ENCODE data around the gene FOXD4L5.
"Not testable (repeated sequence)": the region's sequence is repeated elsewhere in the genome, so short reads cannot be mapped to it uniquely, and the experiment has no call there.

FOXD4L5 gene

DNA sequence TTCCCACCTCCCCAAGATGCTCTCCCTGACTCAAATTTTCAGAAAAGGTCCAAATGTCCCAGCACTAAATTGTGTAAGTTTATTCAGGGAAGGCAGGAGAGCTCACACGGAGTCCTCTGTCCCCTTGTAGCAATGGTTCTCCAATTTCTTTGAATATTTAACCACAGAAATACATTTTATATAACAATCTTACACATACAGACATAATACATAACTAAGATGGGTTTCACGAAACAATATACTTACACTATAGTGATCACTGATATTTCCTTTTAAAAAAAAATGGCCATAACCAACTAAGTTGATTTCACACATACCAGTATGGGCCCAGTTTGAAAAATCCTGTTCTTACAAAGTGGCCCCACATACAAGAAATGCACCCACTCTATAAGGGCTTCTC is at the start of gene FOXD4L5:
Gene FOXD4L5 (minus strand): TSS at position 101 of the 400 bp plus-strand sequence. CDS start 832 bp downstream, outside the sequence.
- in situ Hi-C loops (cut with MboI; ENCODE audit: low sequenced_read_pairs) = not testable (repeated sequence)

DNA sequence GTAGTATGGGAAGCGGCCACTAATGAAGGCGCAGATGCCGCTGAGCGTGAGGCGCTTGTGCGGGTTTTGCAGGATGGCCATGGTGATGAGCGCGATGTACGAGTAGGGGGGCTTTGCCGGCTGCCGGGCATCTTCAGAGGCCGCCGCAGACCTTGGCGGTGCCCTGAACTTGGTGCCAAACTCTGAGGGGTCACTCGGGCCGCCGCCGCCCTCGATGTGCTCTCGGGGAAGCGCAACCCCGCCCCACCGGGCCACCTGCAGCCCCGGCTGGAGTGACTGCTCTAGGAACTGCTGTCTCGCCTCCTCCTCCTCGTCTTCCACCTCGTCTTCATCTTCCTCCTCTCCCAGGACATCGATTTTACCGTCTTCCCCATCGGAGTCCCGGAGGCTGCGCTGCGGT is 1.1 kb downstream of the FOXD4L5 start:
- in situ Hi-C loops (cut with MboI; ENCODE audit: low sequenced_read_pairs) = not testable (repeated sequence)

DNA sequence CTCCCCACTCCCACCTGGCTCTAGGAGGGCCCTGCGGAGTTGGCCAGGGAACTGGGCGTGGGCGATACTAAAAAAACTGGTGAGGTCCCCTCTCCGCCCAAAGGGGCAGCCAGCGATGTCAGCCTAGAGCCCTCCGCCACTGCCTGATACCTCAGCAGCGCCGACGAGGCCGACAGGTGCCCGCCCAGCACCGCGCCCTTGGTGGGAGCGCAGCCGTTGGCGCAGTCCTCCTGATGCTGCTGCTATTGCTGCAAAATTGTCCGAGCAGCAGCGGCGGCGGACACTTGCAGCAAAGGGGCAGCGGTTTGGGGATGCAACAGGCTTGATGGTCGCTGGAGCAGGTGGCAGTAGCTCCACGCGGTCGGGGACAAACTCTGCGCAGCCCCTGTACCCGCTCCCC is 2.0 kb downstream of the FOXD4L5 start:
- in situ Hi-C loops (cut with MboI; ENCODE audit: low sequenced_read_pairs) = not testable (repeated sequence)

All from HL-60/S4 treated with phorbol 12-myristate 13-acetate at 8.2 ng/mL for 4 days and 3 days (cell line).